IPS-11a (cell line): ENCODE data around the gene ZBBX.

Source experiments
- H3K4me3 ChIP-seq: one replicate; pipeline ENCODE4 v1.5.1; 2013; ENCODE audit warnings: low read depth, low read length, control low read depth

The ZBBX gene

DNA sequence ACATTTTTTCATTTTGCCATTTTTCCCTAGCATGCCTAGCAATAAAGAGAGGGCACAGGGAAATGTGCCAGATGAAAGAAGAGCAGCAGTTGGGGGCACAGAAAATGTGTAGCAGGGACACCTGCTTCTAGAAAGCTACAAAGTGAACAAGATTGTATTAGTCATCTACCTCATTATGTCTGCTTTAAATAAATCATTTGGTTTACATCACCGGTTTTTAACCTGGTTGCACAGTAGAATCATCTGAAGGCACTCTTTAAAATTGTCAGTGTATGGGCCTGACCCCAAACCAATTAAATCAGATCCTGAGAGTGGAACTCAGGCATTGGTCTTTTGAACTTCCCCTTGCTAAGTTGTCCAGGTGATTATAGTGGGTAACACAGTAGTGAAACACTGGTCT is 73.8 kb downstream of the ZBBX start:
- no peak overlapping the region for H3K4me3 ChIP-seq

DNA sequence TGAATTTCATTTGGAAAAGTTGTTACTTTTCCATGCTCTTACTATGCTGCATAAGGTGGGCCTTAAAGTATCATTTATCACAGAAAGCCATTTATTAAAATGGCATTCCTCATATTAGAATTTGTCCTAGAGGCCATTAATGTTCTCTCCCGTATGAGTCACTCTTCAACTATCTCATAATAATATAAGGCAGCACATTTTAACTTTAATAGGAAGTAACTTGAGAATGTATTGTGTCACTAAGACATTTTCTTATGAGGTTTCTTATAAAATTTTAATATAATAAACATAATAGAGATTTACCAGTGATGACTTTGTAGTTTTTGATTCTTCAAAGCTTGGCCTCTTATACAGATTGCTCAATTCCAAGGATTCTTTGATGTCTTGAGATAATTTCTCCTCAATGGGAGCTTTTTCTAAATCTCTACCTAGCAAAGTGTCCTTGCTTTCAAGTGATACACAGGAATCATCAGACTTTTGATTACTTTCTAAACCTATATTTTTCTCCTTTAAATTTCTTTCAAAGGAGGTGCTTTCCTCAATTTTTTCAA is 74.7 kb downstream of the ZBBX start:
- no peak overlapping the region for H3K4me3 ChIP-seq

DNA sequence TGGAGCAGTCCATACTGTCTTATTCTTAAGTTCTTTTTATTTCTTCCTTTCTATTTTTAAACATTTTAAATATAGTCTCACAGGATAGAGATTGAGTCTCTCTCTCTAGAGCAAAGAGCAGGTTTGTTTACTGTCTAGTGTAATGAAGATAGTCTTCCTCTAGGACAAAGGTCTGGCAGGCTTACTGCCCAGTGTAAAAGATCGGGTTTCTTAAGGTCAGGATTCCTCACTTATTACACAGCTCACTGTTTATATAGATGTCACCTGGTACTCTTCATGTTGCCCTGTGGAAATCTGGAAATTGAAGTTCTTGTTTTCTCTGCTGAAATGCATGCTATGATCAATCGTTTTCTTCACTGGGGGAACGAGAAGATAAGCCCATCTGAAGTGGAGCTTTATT is 76.0 kb downstream of the ZBBX start:
- H3K4me3 ChIP-seq = no peak overlapping the region

DNA sequence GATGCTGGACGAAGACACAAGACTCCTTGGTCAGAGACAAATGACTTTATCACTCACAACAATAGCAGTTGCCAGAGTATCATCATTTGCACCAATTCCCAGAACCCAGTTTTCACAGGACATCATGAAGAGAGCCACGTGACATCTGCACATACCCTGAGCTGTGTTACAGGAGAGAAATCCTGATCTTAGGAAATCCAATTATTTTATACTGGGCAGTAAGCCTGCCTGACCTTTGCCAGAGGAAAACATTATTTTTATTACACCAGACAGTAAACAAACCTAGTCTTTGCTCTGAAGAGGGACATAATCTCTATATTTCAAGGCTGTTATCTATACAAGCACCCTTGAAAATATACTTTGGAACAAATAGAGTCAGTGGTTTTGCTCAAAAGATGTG is 77.4 kb downstream of the ZBBX start:
- no peak overlapping the region for H3K4me3 ChIP-seq

DNA sequence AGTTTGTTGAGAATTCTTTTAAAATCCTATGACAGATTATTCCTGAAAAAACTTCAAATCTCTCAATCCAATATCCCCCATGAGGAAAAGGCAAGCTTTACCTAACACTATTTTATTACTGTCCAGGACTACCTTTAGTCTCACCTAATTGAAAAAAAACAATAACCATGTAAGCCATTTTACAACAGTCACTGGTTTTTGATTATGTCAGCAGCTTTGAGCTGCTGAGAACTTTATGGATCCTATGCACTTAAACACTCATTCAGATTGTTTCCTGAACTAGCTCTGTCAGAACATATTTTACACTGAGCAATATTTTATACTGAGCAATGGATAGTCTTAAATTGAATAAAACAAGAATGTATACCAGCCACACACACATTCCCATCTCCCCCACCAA is 79.9 kb downstream of the ZBBX start:
- no peak overlapping the region for H3K4me3 ChIP-seq

DNA sequence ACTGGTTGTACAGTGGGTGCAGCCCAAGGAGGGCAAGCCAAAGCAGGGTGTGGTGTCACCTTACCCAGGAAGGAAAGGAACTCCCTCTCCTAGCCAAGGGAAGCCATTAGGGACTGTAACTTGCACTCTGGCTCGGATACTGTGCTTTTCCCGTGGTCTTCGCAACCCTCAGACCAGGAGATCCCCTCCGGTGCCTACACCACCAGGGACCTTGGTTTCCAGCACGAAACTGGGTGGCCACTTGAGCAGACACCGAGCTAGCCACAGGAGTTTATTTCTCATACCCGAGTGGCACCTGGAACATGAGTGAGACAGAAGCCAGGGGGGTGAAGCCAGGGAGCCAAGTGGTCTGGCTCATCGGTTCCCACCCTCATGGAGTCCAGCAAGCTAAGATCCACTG is 90.7 kb downstream of the ZBBX start:
- no peak overlapping the region for H3K4me3 ChIP-seq

DNA sequence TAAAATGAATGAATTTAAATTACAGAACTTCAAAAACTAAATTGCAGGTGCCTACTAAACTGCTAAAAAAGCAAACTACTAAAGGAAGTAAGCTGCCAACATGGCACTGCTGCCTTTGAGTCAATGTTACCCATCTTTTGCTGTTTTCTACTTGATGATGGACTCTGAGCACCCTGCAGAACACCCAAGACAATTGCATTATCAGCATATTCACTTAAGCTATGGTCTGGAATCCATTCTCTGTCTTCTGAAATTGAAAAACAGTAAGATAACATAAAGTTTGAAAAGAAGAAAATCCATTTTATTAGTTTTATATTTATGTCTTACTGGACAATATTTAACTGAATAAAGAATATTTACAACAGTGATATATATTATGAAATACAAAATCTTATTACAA is 91.4 kb downstream of the ZBBX start:
- H3K4me3 ChIP-seq = no peak overlapping the region

DNA sequence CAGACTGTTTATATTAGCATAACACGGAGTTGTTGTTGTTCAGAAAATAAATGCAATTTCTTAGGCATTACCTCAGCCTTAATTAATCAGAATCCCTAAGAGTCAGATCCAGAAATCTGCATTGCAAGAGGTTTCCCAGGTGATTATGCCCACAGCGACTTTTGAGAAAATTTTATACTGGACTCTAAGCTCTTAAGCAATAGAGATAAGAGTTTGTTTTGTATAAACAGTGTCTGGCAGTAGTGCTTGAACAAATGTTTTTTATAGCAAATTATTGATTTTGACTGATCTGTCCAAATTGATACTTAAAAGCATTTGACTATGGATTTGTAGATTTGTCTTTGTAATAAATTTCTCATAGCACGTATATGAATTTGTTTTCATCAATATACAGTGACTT is 92.8 kb downstream of the ZBBX start:
- no peak overlapping the region for H3K4me3 ChIP-seq

DNA sequence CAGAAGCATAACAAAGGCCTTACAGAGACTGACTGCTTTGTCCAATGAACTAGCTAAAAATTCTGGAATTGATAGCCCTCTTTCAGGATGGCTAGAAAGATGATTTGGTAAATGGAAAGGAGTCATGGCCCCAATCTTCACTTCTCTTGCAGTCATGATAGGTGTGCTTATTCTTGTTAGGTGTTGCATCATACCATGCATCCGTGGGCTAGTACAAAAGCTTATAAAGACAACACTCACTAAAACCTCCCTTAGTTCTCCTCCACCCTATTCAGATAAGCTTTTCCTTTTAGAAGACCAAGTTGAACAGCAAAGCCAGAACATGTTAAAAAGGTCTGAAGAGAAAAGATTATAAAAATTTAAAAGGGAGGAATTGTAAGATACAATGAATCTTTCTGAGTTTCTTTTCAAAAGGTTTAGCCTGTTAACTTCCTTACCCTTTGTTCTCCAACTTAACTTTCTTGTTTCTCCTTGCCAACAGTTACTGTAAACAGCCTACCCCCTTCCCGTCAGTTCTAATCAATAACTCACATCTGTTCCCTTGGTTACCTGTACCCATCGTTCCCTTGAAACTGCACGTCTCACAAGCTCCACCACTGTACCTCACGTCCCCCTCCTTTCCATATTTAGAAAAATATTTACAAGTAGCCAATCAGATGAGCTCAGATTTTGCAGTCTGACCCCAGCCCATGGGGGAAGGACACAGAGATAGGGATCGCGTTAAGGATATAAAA is 105.8 kb downstream of the ZBBX start:
- H3K4me3 ChIP-seq = no peak overlapping the region

DNA sequence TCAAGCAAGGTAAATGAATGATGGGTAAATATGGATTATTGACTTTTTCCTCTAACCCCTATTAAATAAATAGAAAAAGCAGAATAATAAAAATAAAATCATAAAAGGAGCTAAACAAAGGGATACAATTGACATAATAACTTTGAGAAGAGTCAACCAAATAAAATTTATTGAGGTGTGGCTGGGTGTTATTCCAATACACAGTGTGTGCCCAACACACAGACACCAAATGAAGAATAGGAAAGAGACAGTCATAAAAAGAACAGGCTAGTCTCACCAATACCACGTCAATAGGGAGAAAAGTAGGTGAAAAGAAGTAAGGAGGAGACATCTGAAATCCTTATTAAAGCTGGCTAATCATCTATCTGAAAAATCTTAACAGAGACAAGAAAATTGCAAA is 127.1 kb downstream of the ZBBX start:
- H3K4me3 ChIP-seq = no peak overlapping the region

DNA sequence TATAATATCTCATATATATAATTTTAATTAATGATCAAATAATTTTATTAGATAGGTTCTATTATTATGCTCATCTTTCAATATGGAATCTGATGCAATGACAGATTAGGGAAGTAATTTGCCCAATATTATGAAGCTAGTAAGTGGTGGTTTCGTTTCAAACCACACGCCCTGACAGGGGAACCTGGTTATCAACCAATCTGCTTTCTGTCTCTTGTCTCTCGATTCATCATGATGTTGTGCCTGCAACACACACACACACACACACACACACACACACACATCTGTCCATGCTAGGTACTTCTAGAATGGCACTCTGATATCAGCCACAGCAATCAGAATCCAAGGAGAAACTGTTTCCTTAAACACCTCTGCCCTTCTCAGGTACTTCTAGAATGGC is 128.4 kb downstream of the ZBBX start:
- no peak overlapping the region for H3K4me3 ChIP-seq

DNA sequence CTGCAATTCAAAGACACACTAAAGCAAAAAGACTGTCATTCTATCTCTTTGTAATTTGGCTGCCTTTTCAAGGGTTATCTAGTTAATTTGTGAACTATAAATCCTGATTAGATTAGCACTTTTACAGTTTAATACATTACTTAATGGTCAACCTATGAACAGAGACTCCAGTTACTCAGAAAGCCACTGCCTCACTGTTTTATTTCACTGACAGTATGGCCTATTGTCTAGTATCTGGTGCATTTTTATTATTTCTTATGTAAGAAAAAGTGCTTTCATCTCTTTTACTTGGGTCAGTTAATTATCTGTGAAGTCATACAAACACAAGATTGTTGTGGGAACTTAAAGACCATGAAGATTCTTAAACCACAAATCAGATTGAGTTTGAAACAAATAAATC is 133.8 kb downstream of the ZBBX start:
- no peak overlapping the region for H3K4me3 ChIP-seq

DNA sequence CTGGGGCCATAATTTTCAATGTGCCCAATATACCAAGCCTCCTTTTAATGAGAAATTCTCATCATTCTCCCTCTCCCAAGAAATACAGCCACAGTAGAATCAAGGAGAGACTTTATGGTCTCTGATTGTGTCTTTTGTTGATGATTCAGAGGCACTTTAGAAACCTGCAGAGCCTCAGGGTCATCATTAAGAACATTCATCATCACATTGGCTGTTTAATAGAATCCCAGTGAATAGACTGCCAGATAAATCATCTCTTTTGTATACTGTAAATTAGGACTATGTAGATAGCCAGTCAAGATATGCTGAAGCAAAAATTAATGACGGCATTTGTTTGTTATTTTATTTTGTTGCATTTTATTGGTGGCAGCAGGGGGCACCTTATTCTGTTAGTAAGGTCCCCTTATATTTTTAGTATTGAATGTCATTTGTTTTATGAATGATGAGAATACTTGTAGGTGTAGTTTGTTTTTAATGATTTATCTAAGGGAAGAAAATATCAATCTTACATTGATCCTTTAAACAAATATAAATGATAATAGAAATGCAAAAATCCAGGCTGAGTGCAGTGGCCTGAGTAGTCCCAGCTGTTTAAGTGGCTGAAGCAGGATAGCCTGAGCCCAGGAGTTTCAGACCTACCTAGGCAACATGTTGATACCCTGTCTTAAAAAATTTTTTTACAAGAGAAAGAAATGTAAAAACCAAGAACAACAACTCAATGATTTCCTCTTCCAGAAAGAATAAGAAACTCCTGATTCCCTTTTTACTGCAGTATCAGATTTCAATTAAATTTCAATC is 138.8 kb downstream of the ZBBX start:
- no peak overlapping the region for H3K4me3 ChIP-seq

DNA sequence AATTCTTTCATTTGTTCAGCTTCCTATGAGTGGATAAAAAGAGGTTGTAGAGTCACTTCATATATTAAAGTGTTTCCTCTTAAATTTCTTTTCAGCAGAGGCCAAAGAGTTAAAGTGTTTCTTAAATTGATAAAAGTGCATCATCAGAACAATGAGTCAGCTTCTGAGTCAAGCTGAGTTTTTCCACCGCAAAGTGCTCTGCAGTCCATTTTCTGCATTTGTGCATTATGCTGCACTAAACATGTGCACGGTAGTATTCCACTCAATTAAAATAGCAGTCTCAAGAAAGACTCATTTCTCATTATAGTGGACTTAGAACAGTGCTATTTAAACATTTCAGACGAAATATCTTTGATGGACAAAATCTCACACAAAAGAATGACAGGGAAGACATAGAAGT is 152.0 kb downstream of the ZBBX start:
- no peak overlapping the region for H3K4me3 ChIP-seq

DNA sequence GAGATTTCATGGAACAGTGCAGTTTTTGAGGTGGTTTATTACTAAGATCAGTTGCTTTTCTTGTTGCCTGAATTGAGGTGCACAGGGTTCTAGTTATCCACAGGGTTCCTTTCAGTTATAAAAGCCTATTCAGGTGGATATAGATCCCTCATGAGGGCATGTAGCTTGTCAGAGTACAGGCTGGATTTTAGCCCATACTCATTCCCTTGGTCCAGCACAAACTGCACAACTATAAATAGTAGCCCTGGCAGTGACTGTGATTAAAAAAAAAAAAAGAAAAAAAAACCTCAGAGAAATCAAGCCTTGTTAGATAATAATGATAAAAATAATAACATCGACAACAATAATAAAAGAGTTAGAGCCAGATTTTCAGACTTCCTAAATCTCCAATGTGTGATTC is 154.3 kb downstream of the ZBBX start:
- H3K4me3 ChIP-seq = no peak overlapping the region

DNA sequence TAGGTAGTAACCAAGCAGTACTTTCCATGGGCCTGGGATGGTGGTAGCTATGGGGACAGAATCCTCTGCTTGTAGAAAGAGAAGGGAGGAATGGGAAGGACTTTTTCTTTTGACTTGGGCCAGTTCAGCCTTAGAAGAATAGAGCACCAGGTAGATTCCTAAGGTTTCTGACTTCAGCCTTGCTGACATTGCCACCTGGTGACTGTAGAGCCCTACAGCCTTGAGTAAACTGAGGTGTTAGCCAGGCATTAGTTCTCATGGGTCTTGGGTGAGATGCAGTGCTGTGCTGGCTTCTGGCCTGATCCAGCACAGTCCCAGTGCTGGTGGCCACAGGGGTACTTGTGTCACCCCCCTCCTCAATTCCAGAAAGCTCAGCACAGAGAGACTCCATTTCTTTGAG is 171.1 kb downstream of the ZBBX start:
- no peak overlapping the region for H3K4me3 ChIP-seq

DNA sequence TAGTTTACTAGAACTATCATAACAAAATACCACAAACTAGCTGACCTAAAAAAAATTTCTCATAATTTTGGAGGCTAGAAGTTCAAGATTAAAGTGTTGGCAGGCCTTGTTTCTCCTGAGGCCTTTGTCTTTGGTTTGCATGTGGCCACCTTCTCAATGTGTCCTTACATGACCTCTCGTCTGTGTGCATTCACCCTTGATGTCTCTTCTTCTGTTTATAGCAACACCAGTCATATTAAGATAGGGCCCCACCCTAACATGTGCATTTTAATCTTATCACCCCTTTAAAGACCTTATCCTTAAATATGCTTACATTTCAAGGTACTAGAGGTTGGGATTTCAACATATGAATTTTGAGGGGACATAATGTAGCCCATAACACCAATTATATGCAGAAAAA is 177.0 kb downstream of the ZBBX start:
- no peak overlapping the region for H3K4me3 ChIP-seq

DNA sequence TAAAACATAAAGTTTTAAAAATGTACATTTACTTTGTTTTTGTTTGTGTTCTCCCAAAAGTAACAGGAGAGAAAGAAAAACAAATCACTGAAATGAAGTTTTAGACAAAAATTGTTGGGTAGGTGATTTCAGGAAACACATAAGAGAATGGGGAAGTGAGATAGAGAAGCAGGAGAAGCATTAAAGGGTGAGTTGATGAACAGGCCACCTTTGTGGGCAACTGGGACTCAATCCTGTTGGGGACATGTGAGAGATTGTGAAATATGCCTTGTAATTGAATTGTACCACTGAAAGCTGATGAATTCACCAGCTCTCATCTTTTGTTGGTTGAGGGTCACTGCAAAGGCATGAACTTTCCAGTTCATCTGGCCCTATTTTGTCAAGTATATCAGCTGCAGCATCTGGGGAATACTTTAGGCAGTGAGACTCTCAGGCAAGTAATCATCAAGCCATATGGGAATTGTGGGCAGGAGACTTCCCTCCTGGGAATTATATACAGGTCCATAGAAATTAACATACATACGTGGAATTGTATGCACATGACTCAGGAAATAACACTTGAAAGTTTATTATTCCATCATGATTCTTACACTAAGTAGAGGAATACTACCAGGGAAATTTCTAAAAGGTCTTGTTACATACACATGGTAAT is 181.0 kb downstream of the ZBBX start:
- H3K4me3 ChIP-seq = no peak overlapping the region
